Sigmoid colon (tissue), 3 donors: ENCODE data around the gene PLD1.

ENCODE experiments used
- POLR2A ChIP-seq, 2 donors: fragments of 450-650 bp; IDR thresholded peaks; one replicate each; pipeline ENCODE4 v1.6.1; 2016; ENCODE audit warnings: antibody characterized with exemption in 2 of 2, mild to moderate bottlenecking in 2 of 2, moderate library complexity in 2 of 2
- TF ChIP-seq, protein P1 (sequence below), 4 experiments: fragments of 450-650 bp in 3 of 4; fragments of 200-600 bp in 1 of 4; IDR thresholded peaks; one replicate each; pipeline ENCODE4 v1.5.1; 2016 to 2019; ENCODE audit warnings: antibody characterized with exemption in 4 of 4, mild to moderate bottlenecking in 3 of 4, moderate library complexity in 2 of 4

DNA sequence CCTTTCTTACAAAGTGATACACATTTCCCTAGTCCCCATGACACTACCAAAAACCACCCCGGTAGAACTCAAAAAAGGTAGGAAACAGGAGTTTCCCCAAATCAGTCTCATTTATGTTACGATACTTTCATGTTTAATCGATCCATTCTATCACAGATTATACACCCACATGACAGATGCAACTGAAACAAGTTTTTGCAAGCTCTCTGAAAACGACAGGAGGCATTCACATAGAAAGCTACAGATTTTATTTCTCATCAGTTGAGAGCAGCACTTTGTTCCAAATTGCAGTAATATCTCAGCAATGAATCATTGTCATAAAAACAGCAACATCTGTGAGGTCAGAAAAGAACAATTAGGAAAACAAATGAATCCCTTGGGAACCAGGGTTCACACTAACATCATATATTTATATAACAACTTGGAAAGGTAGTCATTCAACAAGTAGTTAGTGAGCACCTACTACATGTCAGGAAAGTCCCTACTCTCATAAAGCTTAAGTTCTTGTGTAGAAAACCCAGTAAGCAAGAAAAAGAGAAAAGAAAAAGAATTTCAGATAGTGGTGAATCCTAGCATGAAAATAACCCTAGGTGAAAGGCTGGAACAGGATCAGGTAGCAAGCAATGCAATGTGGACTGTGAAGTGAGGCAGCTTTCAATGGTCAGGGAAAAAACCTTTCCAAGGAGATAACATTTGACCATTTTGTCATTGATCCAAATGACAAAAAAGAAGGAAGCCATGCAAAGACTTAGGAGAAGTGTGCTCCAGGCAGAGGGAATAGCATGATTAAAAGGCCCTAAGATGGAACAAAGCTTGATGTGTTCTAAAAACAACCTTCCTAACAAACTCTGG, 8.3 kb downstream of the PLD1 start:
- TF ChIP-seq, protein P1, sequence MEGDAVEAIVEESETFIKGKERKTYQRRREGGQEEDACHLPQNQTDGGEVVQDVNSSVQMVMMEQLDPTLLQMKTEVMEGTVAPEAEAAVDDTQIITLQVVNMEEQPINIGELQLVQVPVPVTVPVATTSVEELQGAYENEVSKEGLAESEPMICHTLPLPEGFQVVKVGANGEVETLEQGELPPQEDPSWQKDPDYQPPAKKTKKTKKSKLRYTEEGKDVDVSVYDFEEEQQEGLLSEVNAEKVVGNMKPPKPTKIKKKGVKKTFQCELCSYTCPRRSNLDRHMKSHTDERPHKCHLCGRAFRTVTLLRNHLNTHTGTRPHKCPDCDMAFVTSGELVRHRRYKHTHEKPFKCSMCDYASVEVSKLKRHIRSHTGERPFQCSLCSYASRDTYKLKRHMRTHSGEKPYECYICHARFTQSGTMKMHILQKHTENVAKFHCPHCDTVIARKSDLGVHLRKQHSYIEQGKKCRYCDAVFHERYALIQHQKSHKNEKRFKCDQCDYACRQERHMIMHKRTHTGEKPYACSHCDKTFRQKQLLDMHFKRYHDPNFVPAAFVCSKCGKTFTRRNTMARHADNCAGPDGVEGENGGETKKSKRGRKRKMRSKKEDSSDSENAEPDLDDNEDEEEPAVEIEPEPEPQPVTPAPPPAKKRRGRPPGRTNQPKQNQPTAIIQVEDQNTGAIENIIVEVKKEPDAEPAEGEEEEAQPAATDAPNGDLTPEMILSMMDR (IDR thresholded peaks at IDR 0.05), result no peak
- no peak for TF ChIP-seq POLR2A (IDR thresholded peaks at IDR 0.05)
